RWPE1 (cell line): Measurements from ENCODE around the gene C1QL1.

ENCODE experiments used
- CTCF ChIA-PET: fragments of 350-600 bp; sonication (Branson Sonifier 250); formaldehyde crosslinking; extraction: SDS; loops from one replicate; lab custom pipeline; 2021; lab: Yijun Ruan, JAX
- POLR2A ChIA-PET: fragments of 400-600 bp; formaldehyde crosslinking; extraction: SDS; loops from one replicate; lab custom pipeline; 2020; ENCODE audit warnings: antibody characterized with exemption; ENCODE audit not compliant: low non-redundant PET; lab: Yijun Ruan, JAX
- DNase-seq: peaks from one replicate; pipeline ENCODE4 v3.0.0; 2012; ENCODE audit warnings: low spot score
- H3K27ac ChIP-seq: fragments of 450-650 bp; 2 replicates; pipeline ENCODE4 v1.5.1; 2017
- TF ChIP-seq, protein P1 (sequence below): fragments of 450-650 bp; conservative IDR thresholded peaks from 2 replicates; pipeline ENCODE4 v1.5.1; 2017; ENCODE audit warnings: low read depth, mild to moderate bottlenecking

The C1QL1 gene

DNA sequence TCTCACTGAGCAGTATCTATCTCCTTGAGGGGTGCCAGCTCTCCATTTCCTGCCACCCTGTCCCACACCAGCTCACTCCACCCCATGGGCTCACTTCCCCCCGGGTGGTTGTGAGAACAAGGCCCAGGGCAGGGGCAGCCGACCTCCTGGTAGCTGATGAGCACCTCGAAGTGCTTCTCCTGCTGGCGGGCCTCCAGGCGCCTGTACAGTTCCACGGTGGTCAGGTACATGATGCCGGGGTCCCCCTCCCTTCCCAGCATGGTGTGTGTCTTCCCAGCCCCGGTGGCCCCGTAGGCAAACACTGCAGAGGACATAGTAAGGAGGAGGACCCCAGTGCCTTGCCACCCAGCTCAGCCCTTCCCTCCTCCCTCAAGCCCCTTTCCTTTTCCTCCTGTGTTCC, 33.0 kb downstream of the C1QL1 start:
- peak overlapping the region; percentile 34 for H3K27ac ChIP-seq
- CTCF ChIA-PET = interaction anchor here (0.8 to 1.4 kb wide), 2 partner anchors 15 to 31 kb away, joined by 3 to 5 read pairs; no protein-coding TSS in a partner anchor
- DNase-seq = no peak
- POLR2A ChIA-PET = no interaction called here
- TF ChIP-seq, protein P1, sequence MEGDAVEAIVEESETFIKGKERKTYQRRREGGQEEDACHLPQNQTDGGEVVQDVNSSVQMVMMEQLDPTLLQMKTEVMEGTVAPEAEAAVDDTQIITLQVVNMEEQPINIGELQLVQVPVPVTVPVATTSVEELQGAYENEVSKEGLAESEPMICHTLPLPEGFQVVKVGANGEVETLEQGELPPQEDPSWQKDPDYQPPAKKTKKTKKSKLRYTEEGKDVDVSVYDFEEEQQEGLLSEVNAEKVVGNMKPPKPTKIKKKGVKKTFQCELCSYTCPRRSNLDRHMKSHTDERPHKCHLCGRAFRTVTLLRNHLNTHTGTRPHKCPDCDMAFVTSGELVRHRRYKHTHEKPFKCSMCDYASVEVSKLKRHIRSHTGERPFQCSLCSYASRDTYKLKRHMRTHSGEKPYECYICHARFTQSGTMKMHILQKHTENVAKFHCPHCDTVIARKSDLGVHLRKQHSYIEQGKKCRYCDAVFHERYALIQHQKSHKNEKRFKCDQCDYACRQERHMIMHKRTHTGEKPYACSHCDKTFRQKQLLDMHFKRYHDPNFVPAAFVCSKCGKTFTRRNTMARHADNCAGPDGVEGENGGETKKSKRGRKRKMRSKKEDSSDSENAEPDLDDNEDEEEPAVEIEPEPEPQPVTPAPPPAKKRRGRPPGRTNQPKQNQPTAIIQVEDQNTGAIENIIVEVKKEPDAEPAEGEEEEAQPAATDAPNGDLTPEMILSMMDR = no peak

DNA sequence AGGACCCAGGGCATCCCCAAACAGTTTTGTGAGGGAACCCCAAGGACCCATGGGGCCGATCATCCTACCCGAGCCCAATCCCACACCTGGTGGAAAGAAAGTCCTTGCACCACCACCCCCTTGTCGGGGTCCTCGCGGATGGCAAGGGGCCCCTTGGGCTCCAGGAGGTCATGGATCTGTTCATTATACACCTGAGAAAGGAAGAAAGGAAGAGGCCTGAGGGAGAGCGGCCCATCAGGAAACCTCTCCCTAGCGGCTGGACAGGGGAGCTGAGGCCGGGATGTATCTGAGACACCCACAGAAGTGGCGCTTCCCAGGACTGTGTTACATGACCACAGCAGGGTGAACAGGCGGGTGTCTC, 33.4 kb downstream of the C1QL1 start:
- ChIA-PET POLR2A (no interaction called here), CTCF (interaction anchor here (0.8 to 1.4 kb wide), 2 partner anchors 15 to 31 kb away, joined by 3 to 5 read pairs; no protein-coding TSS in a partner anchor)
- no peak for DNase-seq
- H3K27ac ChIP-seq = peak overlapping the region; percentile 34
- TF ChIP-seq, protein P1 = no peak

DNA sequence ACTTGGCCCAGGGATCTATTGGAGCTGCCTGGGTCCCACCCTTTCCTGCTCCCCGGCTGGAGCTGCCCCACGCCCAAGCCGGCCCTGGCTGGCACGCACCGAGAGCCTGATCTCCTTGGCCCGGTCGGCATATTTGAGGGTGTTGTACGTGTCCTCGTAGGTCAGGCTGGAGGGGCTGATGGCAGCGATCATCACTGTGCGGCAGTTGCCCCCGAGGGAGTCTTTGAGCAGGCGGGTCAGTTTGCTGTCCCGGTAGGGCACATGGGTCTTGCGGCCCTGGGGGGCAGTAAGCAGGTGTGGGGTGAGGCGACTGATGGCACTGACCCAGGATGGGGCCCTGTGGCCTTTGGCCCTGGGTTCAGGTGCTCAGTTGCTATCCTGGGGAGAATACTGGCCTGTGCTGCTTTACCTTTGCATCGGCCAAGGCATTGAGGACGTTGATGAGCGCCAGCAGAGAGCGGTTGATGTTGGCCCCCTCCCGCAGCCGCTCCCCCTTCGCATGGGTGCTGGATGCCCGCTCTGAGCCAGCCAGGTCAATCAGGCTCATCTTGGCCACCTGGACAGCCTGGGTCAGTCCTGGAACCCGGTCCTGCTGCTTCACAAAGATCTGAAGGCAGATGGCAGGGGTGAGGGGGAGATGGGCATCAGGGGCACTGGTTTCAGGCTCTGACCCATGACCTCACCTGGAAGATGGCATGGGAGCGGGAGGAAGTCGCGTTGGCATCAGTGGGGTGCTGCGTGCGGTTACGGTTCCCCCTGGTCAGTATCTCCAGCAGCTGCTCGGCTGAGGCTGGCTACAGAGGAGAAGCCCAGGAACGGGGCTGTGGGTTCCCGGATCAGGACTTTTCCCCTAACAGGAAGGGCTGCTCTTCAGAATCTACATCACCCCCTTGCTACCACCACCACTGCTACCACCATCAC, 34.0 kb downstream of the C1QL1 start:
- DNase-seq = no peak
- ChIA-PET POLR2A (no interaction called here), CTCF (interaction anchor here (0.8 to 1.4 kb wide), 2 partner anchors 14 to 30 kb away, joined by 3 to 5 read pairs; no protein-coding TSS in a partner anchor)
- TF ChIP-seq, protein P1 = no peak
- peak overlapping the region; percentile 34 for H3K27ac ChIP-seq

DNA sequence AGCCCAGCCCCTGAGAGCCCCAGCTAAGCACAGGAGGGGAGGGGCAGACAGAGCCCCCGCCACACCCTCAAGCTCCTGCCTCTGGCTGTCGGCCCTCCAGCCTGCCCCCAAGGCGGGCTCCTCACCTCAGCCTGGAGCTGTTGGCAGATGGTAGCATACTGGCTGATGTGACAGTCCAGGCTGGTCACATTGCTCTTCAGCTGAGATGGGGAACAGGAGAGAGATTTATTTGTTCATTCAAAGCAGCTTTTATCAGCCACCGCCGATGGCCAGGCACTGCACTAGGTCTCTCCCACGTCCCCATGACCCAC, 35.4 kb downstream of the C1QL1 start:
- ChIA-PET CTCF (interaction anchor here (1.4 kb wide), 1 partner anchor 90 kb away, joined by 5 read pairs; no protein-coding TSS in a partner anchor), POLR2A (no interaction called here)

DNA sequence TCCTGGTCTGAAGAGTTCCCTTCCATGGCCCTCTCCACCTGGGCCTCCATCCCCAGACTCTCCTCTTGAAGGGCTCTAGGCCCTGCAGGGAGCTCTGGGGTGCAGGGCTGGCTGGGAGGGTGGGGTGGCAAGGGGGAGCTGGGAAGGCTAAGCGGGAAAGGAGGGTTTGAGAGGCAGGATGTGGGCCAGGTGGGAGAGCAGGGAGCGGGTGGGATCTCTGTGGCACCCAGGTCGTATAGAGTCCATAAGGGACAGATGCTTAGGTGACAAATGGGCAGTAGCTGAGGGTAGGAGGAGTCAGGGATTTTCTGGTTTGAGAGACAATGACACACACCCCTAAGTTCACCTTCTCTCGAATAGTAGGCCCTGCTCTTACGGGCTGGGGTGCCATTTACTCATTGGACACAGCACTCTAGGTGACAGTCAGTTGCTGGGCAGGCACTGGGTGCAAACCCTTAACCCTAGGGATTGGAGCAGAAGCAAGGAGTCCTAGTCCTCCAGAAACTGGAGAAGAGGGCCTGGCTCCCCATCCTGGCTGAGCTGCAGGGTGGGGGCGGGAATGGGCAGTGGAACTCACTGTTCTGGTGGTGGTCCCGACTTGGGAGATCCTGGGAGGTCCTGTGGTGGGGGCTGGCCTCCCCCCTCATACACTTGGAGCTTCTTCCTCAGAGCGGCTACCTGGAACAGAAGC, 35.9 kb downstream of the C1QL1 start:
- peak overlapping the region; percentile 34 for H3K27ac ChIP-seq
- TF ChIP-seq, protein P1 = no peak
- no peak for DNase-seq
- ChIA-PET CTCF (interaction anchor here (0.6 to 1.9 kb wide), 3 partner anchors 17 to 167 kb away, joined by 3 to 5 read pairs (median 4); no protein-coding TSS in a partner anchor), POLR2A (no interaction called here)

More for the DNA sequence above, 35.4 kb downstream of the C1QL1 start:
- peak overlapping the region; percentile 34 for H3K27ac ChIP-seq
- DNase-seq = no peak
- TF ChIP-seq, protein P1 = no peak

DNA sequence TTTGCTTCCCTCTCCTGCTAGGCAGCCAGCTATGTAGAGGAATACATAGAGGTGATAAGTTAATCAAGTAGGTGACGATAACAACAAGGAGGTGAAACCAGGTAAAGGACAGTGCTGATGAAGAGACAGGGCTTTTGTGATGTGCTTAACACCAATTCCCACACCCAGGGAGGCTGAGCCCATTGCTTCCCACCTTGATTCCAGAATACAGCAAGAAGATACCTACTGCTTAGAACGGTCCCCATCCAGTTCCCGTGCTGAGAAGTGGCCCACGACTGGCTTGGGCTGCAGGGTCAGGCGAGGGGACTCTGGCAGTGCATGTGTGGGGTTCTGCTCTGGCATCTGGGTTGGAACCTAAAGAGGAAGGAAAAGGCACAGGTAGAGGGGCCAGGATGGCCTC, 36.7 kb downstream of the C1QL1 start:
- CTCF ChIA-PET = interaction anchor here (0.6 to 1.9 kb wide), 4 partner anchors 11 to 168 kb away, joined by 3 to 6 read pairs (median 4); no protein-coding TSS in a partner anchor
- TF ChIP-seq, protein P1 = no peak
- no peak for DNase-seq
- peak overlapping the region; percentile 34 for H3K27ac ChIP-seq
- POLR2A ChIA-PET = interaction anchor here (0.6 kb wide), 2 partner anchors 93 to 109 kb away, joined by 3 to 5 read pairs; no protein-coding TSS in a partner anchor
